SK-N-MC (cell line): ENCODE results near the gene CLASRP.
"Not testable (repeated sequence)": the region's sequence is repeated elsewhere in the genome, so short reads cannot be mapped to it uniquely, and the experiment has no call there.

Experiments
- DNase-seq: peaks from one replicate; pipeline ENCODE4 v3.0.0-alpha.2; 2011; ENCODE audit warnings: low read depth, low spot score
- H3K27ac ChIP-seq: fragments of 200-600 bp; sonication (generic); 2 replicates; pipeline ENCODE4 v1.5.1; 2016; ENCODE audit warnings: mixed run types
- H3K36me3 ChIP-seq: fragments of 200-600 bp; sonication (generic); 2 replicates; pipeline ENCODE4 v1.6.1; 2017; ENCODE audit warnings: antibody characterized with exemption, low read length, mixed read lengths; ENCODE audit not compliant: insufficient read depth
- H3K4me3 ChIP-seq: fragments of 200-600 bp; sonication (generic); 2 replicates; pipeline ENCODE4 v1.5.1; 2016
- H3K9ac ChIP-seq: fragments of 200-600 bp; sonication (generic); 2 replicates; pipeline ENCODE4 v1.8.0; 2017; ENCODE audit warnings: mixed run types, mixed read lengths; ENCODE audit not compliant: insufficient read length
- H3K9me3 ChIP-seq: fragments of 200-600 bp; sonication (generic); 2 replicates; pipeline ENCODE4 v1.6.1; 2017; ENCODE audit warnings: low read depth, mild to moderate bottlenecking, antibody characterized with exemption, low read length, moderate library complexity, mixed read lengths
- EZH2 ChIP-seq: fragments of 200-600 bp; sonication (generic); IDR thresholded peaks from one replicate; pipeline ENCODE4 v1.6.1; 2017; ENCODE audit warnings: antibody characterized with exemption
- FOXP2 ChIP-seq: optimal IDR thresholded peaks from 2 replicates; pipeline ENCODE3; 2011; ENCODE audit warnings: mild to moderate bottlenecking, moderate library complexity; ENCODE audit not compliant: insufficient read depth; ENCODE audit errors: extremely low read length, control extremely low read depth
- POLR2AphosphoS5 ChIP-seq: IDR thresholded peaks from 2 replicates; pipeline ENCODE4 v1.6.1; 2012; ENCODE audit warnings: mild to moderate bottlenecking, low read depth, low read length, borderline replicate concordance

CLASRP gene, protein sequence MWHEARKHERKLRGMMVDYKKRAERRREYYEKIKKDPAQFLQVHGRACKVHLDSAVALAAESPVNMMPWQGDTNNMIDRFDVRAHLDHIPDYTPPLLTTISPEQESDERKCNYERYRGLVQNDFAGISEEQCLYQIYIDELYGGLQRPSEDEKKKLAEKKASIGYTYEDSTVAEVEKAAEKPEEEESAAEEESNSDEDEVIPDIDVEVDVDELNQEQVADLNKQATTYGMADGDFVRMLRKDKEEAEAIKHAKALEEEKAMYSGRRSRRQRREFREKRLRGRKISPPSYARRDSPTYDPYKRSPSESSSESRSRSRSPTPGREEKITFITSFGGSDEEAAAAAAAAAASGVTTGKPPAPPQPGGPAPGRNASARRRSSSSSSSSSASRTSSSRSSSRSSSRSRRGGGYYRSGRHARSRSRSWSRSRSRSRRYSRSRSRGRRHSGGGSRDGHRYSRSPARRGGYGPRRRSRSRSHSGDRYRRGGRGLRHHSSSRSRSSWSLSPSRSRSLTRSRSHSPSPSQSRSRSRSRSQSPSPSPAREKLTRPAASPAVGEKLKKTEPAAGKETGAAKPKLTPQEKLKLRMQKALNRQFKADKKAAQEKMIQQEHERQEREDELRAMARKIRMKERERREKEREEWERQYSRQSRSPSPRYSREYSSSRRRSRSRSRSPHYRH

DNA sequence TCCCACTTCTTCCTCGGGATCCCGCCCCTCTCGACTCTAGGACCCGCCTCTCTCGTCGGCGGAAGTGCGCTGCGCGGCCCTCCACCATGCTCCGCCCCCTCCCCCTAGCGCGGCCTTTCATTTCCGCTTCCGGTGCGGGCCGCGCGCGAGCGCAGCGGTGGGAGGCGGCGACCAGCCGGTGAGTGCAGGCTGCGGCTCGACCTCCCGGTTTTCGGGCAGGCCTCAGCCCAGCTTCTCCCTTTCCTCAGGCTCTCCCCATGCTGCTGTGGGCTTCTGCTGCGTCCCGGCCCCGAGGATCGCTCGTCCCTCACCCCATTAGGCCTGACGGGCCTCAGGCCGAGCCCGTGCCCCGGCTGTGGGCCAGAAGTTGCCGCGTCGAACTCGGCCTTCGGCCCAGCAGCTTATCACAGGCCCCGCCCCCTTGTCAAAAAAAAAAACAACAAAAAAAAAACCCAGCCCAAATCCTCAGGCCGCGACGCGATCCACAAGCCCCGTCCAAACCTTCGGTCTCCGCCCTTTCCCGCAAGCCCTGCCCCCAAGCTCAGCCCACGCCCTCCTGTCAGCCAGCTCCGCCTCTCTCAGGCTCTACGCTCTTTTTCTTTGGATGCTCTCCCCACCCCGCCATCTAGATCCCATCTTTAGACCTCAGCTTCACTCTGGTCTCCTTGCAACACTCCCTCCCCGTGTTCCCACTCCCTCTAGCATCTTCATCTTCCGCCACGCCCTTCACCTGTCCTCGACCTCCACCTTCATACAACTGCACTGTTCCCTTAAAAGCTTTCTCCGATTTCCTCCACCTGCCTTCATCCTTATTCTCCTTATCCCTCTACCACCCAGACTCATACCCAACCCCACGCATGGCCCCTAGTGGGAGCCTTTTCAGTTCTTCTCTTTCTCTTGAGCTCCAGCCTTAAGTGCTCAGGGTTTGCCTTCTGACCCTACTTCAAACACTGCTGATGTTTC is at the start of gene CLASRP:
Gene CLASRP (plus strand): TSS at position 115 of the 963 bp plus-strand sequence. CDS start 1,168 bp downstream, outside the sequence.
- no peak for TF ChIP-seq EZH2
- no peak for TF ChIP-seq FOXP2
- peak; percentile 97 for TF ChIP-seq POLR2AphosphoS5
- Histone ChIP-seq H3K36me3 (peaks cover 43% of the 10 kb centered on the region), H3K27ac (peak within 1 kb of the TSS; percentile 89), H3K9ac (peak within 1 kb of the TSS; percentile 97), H3K9me3 (no peaks in the 10 kb centered on the region), H3K4me3 (peak within 1 kb of the TSS; percentile 99)
- DNase-seq, result no peak

DNA sequence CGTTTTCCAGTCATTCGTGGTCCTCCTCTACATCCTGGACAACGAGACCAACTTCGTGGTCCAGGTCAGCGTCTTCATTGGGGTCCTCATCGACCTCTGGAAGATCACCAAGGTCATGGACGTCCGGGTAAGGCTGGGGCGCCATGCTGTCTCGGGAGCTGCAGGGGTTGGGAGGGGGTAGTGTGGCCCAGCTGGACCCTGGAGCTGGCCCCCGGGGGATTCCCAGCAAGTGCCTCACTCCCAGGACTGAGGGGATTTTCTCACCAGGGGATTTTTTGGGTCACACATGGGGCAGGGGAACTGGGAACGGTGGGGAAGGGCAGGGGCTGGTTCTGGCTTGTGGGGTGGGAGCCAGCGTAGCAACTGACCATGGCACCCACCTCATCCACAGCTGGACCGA is 48.4 kb upstream of the CLASRP start:
- TF ChIP-seq FOXP2 (no peak), POLR2AphosphoS5 (no peak), EZH2 (no peak)
- Histone ChIP-seq H3K4me3 (no peak overlapping the region), H3K36me3 (no peaks in the 10 kb centered on the region; the same call in 1 of the 2 replicates), H3K9me3 (no peaks in the 10 kb centered on the region), H3K27ac (no peak overlapping the region), H3K9ac (no peak overlapping the region)
- DNase-seq, result no peak

DNA sequence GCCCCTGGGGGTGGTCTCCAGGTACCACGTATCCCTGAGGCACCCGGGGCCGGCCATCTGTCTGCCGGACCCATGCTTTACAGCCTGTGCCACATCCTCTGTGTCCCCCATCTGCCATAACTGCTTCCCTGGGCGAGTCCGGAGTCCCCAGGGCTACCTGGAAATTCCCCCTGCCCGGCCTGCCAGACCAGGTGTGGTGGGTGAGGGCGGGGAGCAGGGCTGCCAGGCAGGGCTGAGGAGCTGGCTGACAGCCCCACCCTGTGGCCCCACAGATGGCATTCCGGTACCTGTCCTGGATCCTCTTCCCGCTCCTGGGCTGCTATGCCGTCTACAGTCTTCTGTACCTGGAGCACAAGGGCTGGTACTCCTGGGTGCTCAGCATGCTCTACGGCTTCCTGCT is 47.9 kb upstream of the CLASRP start:
- no peak overlapping the region for H3K9ac ChIP-seq
- no peak overlapping the region for H3K4me3 ChIP-seq
- TF ChIP-seq FOXP2, result no peak
- TF ChIP-seq EZH2, result no peak
- no peak for TF ChIP-seq POLR2AphosphoS5
- no peak for DNase-seq
- no peaks in the 10 kb centered on the region; the same call in 1 of the 2 replicates for H3K36me3 ChIP-seq
- H3K9me3 ChIP-seq, result no peaks in the 10 kb centered on the region
- H3K27ac ChIP-seq, result no peak overlapping the region

DNA sequence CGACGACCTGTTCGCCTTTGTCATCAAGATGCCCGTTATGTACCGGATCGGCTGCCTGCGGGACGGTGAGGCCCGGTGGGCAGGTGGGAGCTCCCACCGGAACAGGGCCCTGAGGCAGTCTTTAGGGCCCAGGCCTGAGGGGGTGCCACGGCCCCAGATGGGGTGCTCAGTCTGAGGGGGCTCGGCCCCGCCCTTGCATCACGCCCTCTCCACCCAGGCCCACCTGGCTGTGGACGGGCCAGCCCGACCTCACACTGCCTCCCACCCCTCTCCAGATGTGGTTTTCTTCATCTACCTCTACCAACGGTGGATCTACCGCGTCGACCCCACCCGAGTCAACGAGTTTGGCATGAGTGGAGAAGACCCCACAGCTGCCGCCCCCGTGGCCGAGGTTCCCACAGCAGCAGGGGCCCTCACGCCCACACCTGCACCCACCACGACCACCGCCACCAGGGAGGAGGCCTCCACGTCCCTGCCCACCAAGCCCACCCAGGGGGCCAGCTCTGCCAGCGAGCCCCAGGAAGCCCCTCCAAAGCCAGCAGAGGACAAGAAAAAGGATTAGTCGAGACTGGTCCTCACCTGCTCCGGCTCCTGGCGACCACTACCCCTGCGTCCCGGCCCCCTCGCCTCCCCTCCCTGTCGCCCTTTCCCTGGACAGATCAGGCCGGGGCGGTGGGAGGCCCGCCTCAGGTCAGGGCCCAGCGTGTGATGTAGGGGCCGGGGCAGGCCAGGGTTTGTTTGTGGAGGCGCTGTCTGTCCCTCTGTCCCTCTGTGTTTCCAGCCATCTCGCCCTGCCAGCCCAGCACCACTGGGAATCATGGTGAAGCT is 46.3 kb upstream of the CLASRP start:
- Histone ChIP-seq H3K9ac (no peak overlapping the region), H3K27ac (no peak overlapping the region), H3K9me3 (no peaks in the 10 kb centered on the region), H3K4me3 (no peak overlapping the region), H3K36me3 (no peaks in the 10 kb centered on the region; the same call in 1 of the 2 replicates)
- no peak for TF ChIP-seq EZH2
- no peak for TF ChIP-seq POLR2AphosphoS5
- TF ChIP-seq FOXP2, result no peak
- DNase-seq, result no peak

DNA sequence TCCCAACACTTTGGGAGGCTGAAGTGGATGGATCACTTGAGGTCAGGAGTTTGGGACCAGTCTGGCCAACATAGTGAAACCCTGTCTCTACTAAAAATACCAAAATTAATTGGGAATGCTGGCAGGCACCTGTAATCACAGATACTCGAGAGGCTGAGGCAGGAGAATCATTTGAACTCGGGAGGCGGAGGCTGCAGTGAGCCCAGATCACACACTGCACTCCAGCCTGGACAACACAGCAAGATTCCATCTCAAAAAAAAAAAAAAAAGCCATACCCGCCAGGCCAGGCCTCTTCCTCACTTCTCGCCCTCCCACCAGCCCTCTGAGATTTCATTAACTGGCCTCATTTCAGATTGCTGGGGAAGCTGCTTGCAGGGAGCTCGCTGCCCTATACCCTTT is 45.3 kb upstream of the CLASRP start:
- Histone ChIP-seq H3K4me3 (no peak overlapping the region), H3K9me3 (no peaks in the 10 kb centered on the region), H3K27ac (no peak overlapping the region), H3K36me3 (no peaks in the 10 kb centered on the region; the same call in 1 of the 2 replicates), H3K9ac (no peak overlapping the region)
- DNase-seq, result no peak
- no peak for TF ChIP-seq EZH2
- TF ChIP-seq POLR2AphosphoS5, result no peak
- no peak for TF ChIP-seq FOXP2

DNA sequence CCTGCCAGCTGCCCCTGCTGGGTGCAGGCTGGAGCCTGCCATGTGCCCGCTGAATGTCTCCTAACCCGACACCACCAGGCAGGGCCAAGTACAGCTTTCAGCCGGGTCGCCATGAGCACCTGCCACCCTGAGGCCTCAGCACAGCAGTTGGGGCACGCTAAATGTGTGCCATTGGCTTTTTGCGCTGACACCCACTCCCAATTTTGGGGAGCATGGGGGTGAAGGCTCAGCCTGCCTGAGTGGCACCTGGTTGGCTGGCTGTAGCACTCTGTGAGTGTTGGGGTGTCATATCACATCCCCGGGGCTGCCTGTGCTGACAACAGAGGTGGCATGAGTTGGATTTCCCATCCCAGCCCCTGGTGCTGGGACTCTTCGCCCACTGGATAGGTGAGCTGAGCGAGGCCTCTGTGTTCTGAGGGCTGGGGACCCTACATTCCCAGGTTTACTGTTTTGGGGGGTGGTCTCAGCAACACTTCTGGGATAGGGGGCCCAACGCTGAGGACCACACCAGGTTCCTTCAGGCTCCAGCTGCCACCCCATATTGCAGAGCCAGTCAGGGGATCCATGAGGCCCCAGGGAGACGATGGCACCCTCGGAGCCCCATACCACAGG is 44.8 kb upstream of the CLASRP start:
- TF ChIP-seq EZH2, result no peak
- TF ChIP-seq FOXP2, result no peak
- 0 out of 2 replicates have a peak, but pooled peaks have one; percentile 14 for TF ChIP-seq POLR2AphosphoS5
- Histone ChIP-seq H3K27ac (no peak overlapping the region), H3K36me3 (no peaks in the 10 kb centered on the region; the same call in 1 of the 2 replicates), H3K9ac (no peak overlapping the region), H3K9me3 (no peaks in the 10 kb centered on the region), H3K4me3 (no peak overlapping the region)
- DNase-seq, result no peak

GRCh38 chr19:44998025-44998424 is 40.8 kb upstream of the CLASRP start:
- no peaks in the 10 kb centered on the region for H3K9me3 ChIP-seq
- H3K36me3 ChIP-seq, result no peaks in the 10 kb centered on the region
- no peak for TF ChIP-seq POLR2AphosphoS5
- TF ChIP-seq EZH2, result no peak
- TF ChIP-seq FOXP2, result no peak
- H3K9ac ChIP-seq, result no peak overlapping the region
- H3K4me3 ChIP-seq, result no peak overlapping the region
- DNase-seq, result no peak
- no peak overlapping the region for H3K27ac ChIP-seq

DNA sequence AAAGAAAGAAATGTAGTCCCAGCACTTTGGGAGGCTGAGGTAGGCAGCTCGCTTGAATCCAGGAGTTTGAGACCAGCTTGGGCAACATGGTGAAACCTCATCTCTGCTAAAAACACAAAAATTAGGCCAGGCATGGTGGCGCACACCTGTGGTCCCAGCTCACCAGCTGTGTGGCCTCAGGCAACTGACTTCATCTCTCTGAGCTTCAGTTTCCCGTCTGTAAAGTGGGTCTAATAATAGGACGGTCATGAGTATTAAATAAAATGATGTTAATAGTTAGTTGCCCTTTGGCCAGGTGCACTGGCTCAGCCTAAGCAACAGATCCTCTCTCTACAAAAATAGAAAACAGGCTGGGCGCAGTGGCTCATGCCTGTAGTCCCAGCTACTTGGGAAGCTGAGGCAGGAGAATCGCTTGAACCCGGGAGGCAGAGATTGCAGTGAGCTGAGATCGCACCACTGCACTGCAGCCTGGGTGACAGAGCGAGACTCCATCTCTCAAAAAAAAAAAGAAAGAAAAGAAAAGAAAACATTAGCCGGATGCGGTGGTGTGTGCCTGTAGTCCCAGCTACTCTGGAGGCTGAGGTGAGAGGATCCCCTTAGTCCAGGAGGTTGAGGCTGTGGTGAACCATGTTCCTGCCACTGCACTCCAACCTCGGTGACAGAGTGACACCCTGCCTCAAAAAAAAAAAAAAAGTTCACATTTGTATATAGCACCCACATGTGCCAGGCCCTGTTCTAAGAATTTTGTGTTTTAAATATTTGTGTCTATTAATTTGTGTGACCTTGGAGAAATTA is 39.5 kb upstream of the CLASRP start:
- not testable (repeated sequence) for H3K9me3 ChIP-seq, DNase-seq, H3K36me3 ChIP-seq, H3K4me3 ChIP-seq, H3K9ac ChIP-seq, H3K27ac ChIP-seq

GRCh38 chr19:45000665-45001064 is 38.2 kb upstream of the CLASRP start:
- not testable (repeated sequence) for DNase-seq, H3K9me3 ChIP-seq, H3K36me3 ChIP-seq, H3K27ac ChIP-seq
- Histone ChIP-seq H3K9ac (peak overlapping the region; percentile 29), H3K4me3 (peak overlapping the region; percentile 81)
